Measurements from ENCODE around the gene RELT.
A peak's percentile ranks its signal among the peaks of the same experiment; 100 is the strongest.
"Not testable (repeated sequence)": the region's sequence is repeated elsewhere in the genome, so short reads cannot be mapped to it uniquely, and the experiment has no call there.

The RELT gene

GRCh38 chr11:73429121-73429750 is 53.0 kb downstream of the RELT start:
- FAIRE-seq: no peak
- no peak for TF ChIP-seq POLR2AphosphoS5 (IDR thresholded peaks at IDR 0.05; ENCODE audit: low read depth, low read length)
- TF ChIP-seq POLR2A (IDR thresholded peaks at IDR 0.05; ENCODE audit: low read depth, low read length): no peak
- TF ChIP-seq TAF1 (IDR thresholded peaks at IDR 0.05; ENCODE audit: borderline replicate concordance, low read depth, low read length): no peak
- no peak for DNase-seq (ENCODE audit: insufficient read length)

GRCh38 chr11:73430326-73430725 is 54.1 kb downstream of the RELT start:
- no peak for FAIRE-seq
- no peak for TF ChIP-seq POLR2A (IDR thresholded peaks at IDR 0.05; ENCODE audit: low read depth, low read length)
- no peak for TF ChIP-seq POLR2AphosphoS5 (IDR thresholded peaks at IDR 0.05; ENCODE audit: low read depth, low read length)
- no peak for TF ChIP-seq TAF1 (IDR thresholded peaks at IDR 0.05; ENCODE audit: borderline replicate concordance, low read depth, low read length)
- DNase-seq (ENCODE audit: insufficient read length): no peak

- no peak for TF ChIP-seq POLR2AphosphoS5 (IDR thresholded peaks at IDR 0.05; ENCODE audit: low read depth, low read length)
- no peak for TF ChIP-seq TAF1 (IDR thresholded peaks at IDR 0.05; ENCODE audit: borderline replicate concordance, low read depth, low read length)
- TF ChIP-seq POLR2A (IDR thresholded peaks at IDR 0.05; ENCODE audit: low read depth, low read length): no peak
- no peak for DNase-seq (ENCODE audit: insufficient read length)
- no peak for FAIRE-seq
Measured at GRCh38 chr11:73431396-73431795, 55.2 kb downstream of the RELT start.

GRCh38 chr11:73436859-73437258 is 60.7 kb downstream of the RELT start:
- DNase-seq (ENCODE audit: insufficient read length); FAIRE-seq: not testable (repeated sequence)

- FAIRE-seq (peak; percentile 44), DNase-seq (ENCODE audit: insufficient read length) (no peak)
- TF ChIP-seq POLR2A (IDR thresholded peaks at IDR 0.05; ENCODE audit: low read depth, low read length) (no peak), POLR2AphosphoS5 (IDR thresholded peaks at IDR 0.05; ENCODE audit: low read depth, low read length) (no peak), TAF1 (IDR thresholded peaks at IDR 0.05; ENCODE audit: borderline replicate concordance, low read depth, low read length) (no peak)
Measured at GRCh38 chr11:73439002-73439843, 63.0 kb downstream of the RELT start.

GRCh38 chr11:73445980-73446379 is 69.8 kb downstream of the RELT start:
- DNase-seq (ENCODE audit: insufficient read length): no peak
- no peak for FAIRE-seq
- TF ChIP-seq POLR2A (IDR thresholded peaks at IDR 0.05; ENCODE audit: low read depth, low read length) (no peak), POLR2AphosphoS5 (IDR thresholded peaks at IDR 0.05; ENCODE audit: low read depth, low read length) (no peak), TAF1 (IDR thresholded peaks at IDR 0.05; ENCODE audit: borderline replicate concordance, low read depth, low read length) (no peak)

GRCh38 chr11:73446766-73447165 is 70.6 kb downstream of the RELT start:
- DNase-seq (ENCODE audit: insufficient read length) (no peak), FAIRE-seq (no peak)
- TF ChIP-seq POLR2AphosphoS5 (IDR thresholded peaks at IDR 0.05; ENCODE audit: low read depth, low read length) (no peak), POLR2A (IDR thresholded peaks at IDR 0.05; ENCODE audit: low read depth, low read length) (no peak), TAF1 (IDR thresholded peaks at IDR 0.05; ENCODE audit: borderline replicate concordance, low read depth, low read length) (no peak)
